HG03066 (cell line): ENCODE measurements around the gene CST3.
"Not testable (repeated sequence)": the region's sequence is repeated elsewhere in the genome, so short reads cannot be mapped to it uniquely, and the experiment has no call there.

Experiments used
- ATAC-seq: cut with Tn5 transposase; IDR thresholded peaks from one replicate; pipeline ENCODE4 v1.9.1; 2021; ENCODE audit warnings: low read depth; ENCODE audit not compliant: unreplicated experiment

Gene CST3

GRCh38 chr20:23663180-23663579 is 25.4 kb upstream of the CST3 start:
- ATAC-seq: no peak

DNA sequence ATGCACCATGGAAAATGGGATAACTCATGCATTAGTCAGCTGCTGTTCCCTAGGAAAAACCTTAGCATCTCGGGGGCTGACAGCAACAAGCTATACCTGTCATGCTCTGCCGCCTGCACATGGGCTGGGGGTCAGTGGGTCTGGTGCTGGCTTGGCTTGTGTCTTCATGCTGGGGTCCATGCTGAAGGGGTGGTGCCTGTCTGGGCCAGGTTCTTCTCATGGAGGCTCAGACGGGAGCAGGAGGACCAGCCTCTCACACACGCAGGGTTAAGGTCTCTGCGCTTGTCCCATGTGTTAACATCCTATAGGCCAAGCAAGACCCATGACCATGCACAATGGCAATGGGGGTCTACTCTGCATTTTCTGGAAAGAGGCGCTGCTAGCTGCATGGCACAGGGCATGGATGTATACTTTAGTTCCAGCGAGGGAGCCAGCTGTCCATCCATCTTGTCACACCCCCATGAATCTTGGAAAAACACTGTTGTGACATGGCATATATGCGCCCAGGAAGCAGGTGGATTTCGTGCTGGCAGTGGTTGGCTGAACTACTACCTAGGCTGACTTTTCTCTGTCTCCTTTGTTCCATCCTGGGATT is 24.6 kb upstream of the CST3 start:
- no peak for ATAC-seq

DNA sequence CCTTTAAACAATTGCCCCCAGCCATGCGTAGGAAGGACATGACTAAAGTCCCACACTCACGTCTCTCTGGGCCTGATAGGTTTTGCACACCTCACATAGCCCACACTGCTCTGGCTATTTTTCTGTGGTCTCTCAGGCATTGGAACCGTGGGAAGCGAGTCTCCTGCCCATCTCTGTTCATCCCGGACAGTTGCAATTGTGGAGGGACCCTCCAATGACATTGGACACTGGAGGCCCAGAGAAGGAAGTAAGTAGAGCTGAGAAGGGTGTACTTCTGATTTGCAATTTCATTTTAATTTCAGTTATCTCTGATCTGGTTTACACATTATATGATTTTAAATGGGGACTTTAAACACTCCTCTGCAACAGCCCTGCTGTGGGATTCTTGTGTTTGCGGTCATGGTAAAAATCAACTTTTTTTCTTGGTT is 23.3 kb upstream of the CST3 start:
- ATAC-seq: no peak

DNA sequence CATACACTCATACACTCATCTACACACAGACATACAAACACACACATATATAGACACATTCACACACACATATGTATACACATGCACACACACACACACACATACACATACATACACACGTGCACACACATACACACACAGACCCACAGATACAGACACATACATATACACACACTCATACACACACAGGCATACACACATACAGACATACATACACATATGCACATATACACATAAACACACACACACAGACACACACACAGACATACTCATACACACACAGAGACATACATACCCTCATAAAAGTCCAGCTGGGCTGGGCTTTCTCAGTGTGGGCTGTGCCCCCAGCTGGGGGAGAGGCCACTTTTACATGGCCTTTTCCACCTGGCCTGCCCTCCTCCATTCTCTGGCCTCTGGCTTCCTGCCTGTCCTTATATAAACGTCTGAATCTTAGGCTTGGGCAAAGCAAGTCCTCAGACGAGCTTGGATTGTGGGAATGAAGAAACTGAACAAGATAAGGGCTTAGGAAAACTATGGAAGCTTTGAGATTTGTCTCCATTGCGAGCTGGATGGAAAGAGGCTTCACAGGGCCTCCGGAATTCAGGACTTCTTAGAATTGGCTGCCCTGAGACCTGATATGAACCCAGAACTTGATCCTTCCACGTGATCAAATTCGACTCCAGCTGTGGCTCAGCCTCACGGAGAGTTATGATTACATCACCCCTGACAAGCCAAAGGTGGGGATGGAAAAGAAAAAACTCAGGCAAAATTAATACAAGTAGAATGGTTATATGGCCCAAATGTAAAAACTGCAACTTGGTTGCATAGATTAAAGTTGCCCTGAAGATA is 22.5 kb upstream of the CST3 start:
- no peak for ATAC-seq

DNA sequence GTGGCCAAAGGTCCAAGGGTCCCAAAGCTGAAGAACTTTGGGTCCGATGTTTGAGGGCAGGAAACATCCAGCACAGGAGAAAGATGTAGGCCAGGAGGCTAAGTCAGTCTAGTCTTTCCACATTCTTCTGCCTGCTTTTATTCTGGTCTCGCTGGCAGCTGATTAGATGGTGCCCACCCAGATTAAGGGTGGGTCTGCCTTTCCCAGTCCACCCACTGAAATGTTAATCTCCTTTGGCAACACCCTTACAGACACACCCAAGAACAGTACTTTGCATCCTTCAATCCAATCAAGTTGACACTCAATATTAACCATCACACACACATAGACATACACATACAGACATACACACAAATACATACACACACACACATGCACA is 21.8 kb upstream of the CST3 start:
- ATAC-seq: not testable (repeated sequence)

- ATAC-seq: no peak
Observed at GRCh38 chr20:23658989-23659609, 21.3 kb upstream of the CST3 start.

GRCh38 chr20:23658336-23658735 is 20.6 kb upstream of the CST3 start:
- ATAC-seq: no peak

DNA sequence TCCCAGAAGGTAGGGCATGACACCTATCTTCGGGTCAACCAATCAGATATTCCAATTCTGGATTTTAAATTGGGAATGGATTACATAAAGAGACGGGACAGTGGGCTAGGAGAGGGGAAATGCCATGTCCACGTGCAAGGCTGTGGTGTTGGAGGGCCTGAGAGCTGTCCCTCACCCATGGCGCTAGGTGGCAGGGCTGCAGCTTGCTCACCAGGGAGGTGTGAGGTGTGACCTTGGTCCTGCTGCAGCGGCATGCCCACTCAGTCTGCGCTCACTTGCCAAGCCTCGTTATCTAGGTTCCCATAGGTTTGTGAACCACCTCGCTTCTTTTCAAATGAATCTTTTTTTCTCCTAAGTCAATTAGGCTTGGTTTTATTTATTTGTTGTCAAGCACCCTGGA is 19.4 kb upstream of the CST3 start:
- no peak for ATAC-seq

GRCh38 chr20:23656372-23656771 is 18.6 kb upstream of the CST3 start:
- no peak for ATAC-seq

DNA sequence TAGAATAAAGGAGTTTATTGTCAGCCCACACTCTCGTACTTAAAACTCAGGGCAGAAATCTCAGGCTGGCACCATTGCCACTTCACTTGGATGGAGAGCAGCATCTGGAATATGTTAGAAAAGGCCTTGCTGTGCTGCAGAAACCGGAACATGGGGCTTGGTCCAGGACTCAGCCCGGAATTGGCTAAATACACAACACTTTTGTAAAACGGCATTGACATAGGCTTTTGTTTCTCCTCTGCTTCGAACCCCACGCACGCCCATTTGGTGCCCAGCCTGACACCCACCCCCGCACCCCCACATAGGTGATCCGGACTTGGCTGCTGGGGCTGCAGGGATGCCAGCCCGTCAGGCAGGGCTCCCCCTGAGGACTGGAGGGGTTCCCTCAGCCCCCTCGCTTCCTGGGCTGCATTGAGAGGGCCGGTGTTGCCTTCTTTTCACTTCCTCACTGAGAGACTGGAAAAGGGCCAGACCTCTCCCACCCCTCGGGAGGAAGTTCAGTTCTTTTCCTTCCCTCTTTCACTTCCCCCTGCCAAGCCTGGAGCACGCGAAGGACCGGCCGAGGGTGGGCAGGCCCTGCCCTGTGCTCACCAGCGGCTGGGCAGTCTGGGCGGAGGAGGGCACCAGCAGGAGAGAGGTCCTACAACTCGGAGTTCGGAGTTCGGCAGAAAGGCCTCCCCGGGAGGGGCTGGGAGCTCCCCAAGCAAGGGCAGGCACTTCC is 17.9 kb upstream of the CST3 start:
- no peak for ATAC-seq

DNA sequence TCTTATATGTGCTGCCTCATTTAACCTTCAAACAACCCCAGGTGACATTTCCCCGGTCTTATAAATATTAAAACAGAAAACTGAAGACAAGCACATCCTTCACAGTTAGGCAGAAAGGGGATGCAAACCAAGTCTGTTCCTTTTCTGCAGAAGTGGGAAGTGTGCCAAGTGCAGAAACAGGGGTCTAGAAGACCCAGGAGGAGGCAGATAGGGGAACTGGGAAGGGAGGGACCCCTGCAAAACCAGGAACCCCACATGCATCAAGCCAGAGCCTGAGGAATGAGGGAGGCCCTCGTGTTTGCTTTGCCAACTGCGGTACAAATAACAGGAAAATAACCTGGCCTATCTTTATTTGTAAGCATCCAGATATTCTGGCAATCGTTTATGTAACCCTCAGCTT is 17.0 kb upstream of the CST3 start:
- ATAC-seq: no peak

GRCh38 chr20:23654000-23654399 is 16.2 kb upstream of the CST3 start:
- no peak for ATAC-seq

GRCh38 chr20:23653400-23653938 is 15.7 kb upstream of the CST3 start:
- ATAC-seq: no peak

GRCh38 chr20:23652926-23653325 is 15.2 kb upstream of the CST3 start:
- ATAC-seq: no peak

GRCh38 chr20:23652371-23652770 is 14.6 kb upstream of the CST3 start:
- no peak for ATAC-seq

DNA sequence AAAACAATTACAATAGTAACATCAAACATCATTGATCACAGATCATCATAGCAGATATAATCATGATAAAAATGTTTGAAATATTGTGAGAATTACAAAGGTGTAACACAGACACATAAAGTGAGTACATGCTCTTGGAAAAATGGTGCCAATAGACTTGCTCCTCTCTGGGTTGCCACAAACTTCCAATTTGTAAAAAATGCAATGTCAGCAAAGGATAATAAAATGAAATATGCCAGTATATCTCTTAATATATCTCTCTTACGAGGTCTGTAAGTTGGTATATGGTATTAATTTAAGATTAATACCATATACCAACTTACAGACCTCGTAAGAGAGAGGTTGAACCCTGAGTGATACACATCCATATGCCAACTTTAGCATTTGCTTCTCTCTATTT is 13.4 kb upstream of the CST3 start:
- no peak for ATAC-seq

GRCh38 chr20:23649830-23650417 is 12.2 kb upstream of the CST3 start:
- ATAC-seq: no peak

DNA sequence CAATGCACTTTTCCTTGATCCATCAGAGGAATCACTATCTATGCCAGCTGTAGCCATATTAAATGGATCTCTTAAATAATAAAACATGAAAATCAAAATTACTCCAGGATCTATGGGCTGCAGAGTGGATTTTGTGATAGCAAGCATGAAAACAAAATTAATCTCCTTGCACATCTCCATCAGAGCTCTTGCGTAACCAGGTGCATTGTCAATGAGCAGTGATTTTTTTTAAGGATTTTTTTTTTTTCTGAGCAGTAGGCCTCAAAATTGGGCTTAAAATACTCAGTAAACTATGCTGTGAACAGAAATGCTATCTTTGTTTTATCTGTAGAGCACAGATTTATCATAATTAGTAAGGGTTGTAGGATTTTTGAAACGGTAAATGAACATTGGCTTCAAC is 11.5 kb upstream of the CST3 start:
- no peak for ATAC-seq

DNA sequence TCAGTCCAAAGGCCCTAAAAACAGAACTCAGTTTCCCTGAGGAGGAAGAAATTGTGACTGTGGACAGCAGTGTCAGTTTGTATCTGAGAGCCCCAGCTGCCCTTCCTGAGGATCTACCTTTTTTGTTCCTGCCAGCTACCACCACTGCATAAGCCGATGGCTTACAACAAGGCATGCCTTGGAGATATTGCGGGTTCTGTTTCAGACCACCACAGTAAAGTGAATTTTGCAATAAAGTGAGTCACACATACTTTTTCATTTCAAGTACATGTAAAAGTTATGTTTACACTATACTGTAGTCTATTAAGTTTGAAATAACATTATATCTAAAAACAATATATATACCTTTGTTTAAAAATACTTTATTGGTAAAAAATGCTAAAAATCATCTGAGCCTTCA is 9.6 kb upstream of the CST3 start:
- no peak for ATAC-seq

GRCh38 chr20:23646106-23646873 is 8.5 kb upstream of the CST3 start:
- ATAC-seq: no peak
